ENCODE results near the gene SEPTIN2.

GRCh38 chr2:241350530-241350877 lies 34.8 kb downstream of the SEPTIN2 start:
- TF ChIP-seq CTCF (IDR thresholded peaks at IDR 0.05) (no peak), POLR2A (IDR thresholded peaks at IDR 0.05) (no peak)

Measured in heart left ventricle (tissue), 13 donors.